ENCODE data around the gene PTPRO.

Gene PTPRO

DNA sequence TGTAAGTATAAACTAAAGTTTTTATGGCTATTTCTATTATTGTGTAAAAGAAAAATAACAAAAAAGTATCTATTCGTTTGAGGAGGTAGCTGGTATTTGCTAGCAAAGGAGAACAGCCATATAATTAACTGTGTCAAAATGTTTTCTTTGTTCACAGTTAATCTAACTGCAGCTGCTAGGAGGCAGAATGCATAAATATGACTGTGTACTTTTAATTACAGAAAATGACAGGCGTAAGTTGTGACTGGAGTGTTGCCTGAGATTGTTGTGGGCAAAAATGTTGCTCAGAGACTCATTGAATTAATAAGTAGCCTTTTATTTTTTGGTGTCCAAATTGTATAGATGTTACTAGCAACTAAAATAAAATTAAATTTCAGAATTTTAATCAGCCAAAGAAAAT lies 33.5 kb downstream of the PTPRO start:
- no peak for DNase-seq

DNA sequence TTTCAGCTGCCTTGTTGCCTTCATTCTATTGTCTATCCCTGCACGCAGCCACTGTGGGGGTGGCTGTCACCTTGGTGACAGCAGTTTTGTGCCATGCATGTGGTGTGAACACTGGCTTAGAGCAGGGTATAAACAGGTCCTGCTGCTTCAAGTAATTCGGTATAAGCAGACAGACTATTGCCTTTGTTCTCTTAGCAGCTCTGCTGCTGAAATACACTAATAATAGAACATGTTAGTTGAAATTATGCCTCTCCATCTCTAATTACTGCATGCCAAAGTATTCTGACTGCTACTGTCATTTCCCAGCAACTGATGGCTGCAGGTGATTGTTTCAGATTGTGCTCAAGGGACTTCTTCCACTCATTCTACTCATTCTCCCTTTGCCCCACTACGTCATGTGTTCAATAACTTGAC lies 34.6 kb downstream of the PTPRO start:
- DNase-seq, result peak; percentile 77

DNA sequence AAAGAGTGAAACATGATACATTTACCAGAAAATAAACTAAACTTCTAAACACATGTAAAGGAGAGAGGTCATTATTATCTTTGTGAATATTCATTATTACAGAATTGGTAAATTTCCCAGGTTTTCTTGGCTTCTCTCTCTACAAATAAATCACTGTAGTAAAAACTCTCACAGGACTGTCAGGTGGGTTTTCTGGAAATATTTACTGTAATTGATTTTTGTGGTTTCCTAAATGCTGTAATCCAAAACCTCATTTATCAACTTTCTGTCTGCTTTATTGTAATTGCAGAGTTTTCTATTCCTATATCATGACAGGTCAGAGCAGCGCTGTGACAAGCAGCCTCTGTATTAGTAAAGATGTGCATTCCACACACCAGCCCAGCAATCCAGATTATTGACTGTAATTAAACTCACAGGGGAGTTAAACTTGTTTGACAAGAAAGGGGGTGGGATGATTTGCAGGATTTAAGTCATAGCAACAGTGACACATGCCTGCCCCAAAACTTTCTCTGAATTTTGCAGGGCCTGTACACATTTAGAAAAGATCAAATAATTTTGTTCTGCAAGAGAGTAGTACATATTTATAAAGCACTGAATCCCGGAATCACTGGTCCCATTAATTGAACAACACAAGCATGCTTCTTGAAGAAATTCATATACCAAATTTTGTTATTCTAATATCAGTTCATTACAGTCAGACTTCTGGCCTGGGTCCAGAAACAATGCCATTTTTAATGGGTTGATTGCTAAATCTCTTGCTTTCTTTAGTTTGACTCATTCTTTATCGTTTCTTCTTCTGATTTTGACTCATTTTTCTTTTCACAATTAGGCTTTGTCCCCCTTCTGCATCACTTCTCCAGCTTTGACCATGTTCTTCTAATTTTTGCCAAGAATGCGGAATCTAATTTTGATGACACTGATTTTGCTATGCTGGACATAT lies 42.2 kb downstream of the PTPRO start:
- DNase-seq, result no peak

DNA sequence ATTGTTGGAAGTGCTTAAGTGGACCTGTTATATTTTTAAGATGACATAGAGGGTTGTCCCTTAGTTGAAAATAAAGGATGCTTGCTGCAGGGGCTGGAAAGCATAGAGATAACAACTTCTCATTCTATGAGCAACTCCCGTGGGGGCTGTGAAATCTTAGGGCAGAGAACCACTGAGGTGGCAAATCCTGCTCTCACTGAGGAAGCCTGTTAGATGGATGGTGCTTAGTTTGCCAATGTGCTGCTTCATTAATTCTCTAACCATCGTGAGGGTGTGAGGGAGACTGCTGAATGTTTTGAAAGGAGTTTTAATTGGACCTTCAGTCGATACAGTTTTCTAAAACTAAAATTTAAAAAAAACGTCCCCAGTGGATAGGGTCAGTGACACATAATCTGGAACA lies 46.5 kb downstream of the PTPRO start:
- no peak for DNase-seq

DNA sequence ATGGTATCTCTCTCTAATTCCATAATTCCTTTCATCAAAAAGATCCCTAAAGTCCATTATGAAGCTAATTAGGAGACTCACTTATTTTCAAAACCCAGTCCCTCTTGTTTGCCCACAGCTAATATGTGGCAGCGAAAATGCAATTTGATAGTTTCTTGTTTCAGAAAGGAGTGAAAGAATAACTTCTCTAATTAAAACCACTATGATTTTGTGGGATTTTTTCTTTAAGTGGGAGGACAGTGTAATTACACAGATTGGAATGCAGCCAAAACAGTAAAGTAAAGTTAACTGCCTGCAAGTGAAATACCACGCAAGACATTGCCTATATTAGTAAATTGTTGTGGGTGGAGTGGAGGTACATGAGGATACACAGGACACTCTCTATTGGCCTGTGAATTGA lies 50.0 kb downstream of the PTPRO start:
- DNase-seq, result no peak

DNA sequence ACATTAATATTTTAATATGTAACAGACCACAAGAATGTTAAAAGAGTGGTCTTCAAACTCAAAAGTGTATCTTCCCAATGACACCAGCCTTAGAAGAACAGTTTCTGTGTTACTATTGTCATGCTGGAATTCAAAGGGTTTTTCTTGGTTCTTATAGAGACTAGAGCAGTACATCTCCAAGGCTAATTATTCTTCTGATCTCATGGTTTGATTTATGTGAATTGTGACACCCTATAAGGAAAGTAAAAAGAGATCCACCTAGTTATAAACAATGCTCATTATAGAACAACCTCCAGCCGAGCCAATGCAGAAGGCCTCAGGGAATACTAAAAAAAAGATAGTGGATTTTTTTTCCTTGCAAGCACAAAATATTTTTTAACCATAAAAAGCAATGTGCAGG lies 65.5 kb downstream of the PTPRO start:
- DNase-seq, result no peak

DNA sequence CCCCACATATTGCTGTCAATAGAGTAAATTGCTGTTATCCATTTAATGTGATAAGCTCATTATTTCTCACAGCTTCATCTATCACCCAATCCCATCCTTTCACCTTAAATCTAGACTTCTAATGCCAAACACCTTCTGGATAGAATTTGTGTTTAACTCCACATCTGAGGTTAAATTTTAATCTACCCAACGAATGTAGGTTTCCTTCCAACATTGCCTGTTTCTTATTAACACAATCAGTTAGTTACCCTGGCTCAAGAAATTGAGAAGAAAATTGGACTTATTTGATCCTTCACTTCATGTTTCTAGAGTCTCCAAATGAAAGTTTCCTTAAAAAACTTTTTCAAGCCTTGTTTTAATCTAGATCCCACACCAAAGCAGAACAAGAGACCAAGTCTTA lies 67.3 kb downstream of the PTPRO start:
- no peak for DNase-seq

DNA sequence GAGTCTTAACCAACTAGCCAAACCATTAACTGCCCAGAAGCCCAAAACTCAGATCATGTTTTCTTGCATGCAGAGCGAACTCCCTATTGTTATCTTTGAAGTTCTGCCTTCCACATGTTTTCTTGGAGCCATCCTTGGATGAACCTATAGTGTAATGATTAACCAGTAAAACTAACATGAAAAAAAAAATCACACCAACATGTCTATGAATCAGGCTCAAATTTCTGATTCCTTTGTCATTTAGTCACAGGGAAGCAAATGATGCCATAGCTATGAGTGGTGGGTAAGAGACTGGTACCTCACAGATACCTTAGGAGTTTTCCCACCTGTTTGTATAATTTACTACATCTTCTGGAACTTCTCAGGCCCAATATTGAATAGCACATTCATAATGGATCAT lies 70.7 kb downstream of the PTPRO start:
- DNase-seq, result no peak

DNA sequence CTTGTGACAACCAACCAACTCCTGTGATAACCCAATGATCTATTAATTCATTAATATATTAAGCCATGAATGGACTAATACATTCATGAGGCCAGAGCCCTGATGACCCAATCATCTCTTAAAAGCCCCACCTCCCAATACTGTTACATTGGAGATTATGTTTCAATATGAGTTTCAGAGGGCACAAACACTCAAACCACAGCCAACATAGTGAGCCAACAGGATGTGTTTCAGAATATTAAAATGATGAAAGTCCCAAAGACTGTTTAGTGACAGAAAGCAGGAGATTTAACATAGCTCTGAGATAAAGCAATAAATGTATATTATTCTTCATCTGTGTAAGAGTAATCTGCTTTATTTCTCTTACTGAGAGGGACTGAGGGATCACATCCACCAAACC lies 71.7 kb downstream of the PTPRO start:
- no peak for DNase-seq

DNA sequence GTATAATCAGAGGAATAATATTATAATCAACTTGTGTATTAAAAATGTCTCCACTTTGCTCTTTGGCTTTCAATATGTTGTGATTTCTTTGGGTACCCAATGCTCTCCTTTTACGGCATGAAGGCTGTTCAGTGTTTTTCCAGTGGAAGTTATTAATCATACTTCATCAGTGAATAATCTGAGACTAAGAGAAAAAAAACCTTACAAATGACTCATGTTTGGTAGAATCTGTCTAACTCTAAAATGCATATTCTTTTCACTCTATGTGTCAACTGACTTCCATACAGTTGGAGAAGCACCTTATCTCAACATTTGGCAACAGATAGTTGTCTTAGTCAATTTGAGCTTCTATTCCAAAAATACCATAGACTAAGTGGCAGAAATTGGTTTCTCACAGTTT lies 82.2 kb downstream of the PTPRO start:
- no peak for DNase-seq

DNA sequence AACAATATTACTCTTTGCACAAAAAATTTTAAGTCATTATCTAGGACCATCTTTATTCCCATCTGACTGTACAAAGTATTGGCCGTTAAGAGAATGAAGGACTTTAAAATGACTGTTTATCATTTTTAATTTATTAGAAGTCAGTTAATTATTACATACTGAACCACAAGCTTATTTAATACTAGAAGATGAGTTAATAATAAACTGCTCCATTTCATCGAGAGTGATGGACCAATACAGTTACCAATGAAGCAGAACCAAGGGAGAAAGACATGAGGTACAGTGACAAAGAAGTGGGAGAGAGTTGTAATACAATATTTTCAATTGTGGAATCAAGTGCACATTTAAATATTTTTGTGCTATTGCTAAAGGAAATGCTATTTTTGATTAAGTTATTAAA lies 83.3 kb downstream of the PTPRO start:
- no peak for DNase-seq

DNA sequence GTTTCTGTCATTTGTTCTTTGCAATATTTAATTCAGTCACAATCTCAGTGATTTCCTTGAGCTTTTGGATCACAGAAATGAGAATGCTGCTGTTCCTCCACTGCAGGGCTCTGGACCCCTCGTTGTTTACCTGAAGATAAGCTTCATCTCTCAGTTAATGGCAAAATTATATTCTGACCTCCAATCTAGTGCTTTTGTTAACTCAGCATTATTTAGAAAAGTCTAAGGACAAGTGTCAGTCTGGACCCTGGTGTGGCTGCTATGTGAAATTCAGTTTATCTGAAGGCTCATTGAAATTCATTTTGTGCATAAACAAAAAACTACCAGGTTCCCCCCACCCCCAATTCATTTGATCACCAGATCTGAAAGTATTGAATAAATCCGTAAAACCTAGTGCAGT lies 84.7 kb downstream of the PTPRO start:
- no peak for DNase-seq

DNA sequence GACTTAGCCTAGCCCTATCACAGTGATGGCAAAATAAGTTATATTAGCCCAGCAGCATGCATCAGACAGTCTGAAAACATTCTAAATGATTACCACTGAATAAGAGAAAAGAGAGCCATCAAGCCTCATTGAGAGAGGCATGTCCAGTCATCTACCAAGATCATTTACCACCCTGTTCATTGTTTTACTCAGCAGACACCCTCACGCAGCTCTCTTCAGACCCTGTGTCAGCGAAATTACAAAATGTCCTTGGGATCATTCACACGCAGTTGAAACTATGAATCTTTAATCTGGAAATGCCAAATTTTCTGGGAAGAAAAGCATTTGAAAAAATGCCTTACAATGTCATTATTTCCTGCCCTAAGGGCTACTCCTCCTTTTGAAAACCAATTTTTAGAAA lies 89.5 kb downstream of the PTPRO start:
- DNase-seq, result no peak

DNA sequence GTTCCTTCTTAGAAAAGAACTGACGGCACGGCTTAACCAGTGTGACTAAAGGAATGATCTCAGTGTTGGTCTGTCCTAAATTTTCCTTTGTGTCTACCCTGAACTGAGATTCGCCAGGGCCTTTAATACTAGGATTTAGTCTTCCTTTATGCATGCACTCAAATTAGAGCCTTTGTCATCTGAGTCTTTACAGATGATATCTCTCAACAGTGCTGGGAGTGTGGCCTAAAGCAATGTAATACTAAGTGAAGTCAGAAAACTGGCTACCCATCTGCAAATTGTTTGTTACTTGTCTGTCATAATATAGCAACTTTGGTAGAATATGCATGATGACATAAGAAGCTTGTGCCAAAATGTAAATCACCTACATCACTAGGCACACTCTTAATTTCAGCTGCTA lies 95.4 kb downstream of the PTPRO start:
- DNase-seq, result no peak

DNA sequence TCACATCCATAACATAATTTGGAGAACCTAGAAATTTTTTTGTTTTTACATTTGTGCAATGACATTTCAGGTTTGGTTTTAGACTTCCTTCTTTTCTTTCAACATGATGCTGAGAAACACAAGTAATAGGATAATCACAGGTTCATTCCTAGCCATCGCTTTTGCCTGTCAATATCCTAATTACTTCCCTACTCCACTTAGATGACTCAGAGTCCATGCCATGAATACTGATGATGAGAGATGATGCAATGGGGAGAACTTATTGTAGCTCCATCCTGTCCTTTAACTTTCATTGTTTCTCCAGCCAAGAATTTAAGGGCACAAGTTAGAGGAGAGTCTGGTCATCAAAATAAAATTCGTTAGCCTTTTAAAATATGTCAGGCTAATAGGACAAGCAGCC lies 101.3 kb downstream of the PTPRO start:
- DNase-seq, result no peak

DNA sequence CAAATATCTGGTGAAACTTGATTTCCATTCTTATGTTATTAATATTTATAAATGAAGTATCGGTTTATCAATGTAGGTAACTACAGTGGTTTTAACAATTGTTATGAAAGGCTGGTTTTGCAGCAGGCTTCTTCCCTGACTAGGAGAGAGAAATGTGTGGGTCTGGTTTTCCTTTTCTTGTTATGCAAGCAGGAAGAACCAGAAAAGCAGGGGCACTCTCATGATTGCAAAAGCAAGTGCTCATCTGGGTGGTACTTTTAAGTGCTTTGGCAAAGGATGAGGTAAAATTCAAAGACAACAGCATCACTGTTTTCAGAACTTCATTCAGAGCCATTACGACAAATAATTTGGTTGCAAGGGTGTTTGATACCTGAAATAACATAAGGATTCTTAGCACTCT lies 105.6 kb downstream of the PTPRO start:
- no peak for DNase-seq

DNA sequence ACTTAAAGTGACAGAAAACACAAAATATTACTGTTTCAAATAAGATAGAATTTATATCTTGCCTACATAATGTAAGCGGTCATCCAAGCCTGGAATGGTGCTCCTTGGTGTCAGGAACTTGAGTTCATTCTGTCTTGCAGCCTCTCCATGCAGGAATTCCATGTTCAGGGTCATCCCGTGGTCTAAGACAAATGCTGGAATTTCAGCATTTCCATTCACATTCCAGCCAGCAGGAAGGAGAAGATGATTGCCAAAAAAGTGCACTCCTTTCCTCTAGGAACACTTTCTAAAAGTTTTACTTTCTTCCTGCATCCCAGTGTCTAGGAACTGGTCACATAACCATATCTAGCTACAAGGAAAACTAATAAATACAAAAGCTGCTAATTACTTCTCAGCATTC lies 106.3 kb downstream of the PTPRO start:
- DNase-seq, result no peak

DNA sequence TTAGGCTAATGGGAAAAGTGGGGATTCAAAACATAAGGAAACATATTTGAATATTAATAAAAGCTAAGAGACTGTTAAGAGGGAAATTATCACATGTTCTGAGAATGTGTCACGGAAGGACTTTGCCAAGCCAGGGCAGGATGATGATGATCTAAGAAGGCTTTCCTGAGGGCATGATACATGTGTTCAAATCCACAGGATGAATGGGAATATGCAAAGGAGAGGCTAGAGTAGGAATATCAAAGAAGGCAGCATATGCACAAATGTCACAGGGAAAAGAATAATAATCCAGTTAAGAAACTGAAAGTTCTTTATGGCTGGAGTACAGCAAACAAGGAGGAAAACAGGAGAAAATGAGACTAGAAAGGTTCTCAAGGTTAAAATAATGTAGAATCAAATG lies 107.0 kb downstream of the PTPRO start:
- DNase-seq, result no peak

DNA sequence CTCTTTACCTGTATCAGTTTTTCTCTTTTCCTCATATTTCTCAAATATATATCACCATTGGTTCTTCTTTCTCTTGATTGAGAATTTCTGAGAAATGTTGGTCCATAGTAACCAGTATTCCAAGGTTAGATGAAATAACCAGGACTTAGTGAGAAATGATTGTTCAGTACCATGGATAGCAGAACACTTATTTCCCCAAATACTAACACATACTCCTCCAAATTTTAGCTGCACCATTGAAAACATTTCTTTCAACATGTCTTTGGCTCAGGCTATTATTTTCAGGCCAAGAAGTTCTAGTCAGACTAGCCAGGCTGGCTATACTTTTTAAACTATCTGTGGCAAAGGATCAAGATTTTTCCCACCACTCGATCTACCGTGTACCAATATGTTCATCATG lies 113.3 kb downstream of the PTPRO start:
- DNase-seq, result no peak

DNA sequence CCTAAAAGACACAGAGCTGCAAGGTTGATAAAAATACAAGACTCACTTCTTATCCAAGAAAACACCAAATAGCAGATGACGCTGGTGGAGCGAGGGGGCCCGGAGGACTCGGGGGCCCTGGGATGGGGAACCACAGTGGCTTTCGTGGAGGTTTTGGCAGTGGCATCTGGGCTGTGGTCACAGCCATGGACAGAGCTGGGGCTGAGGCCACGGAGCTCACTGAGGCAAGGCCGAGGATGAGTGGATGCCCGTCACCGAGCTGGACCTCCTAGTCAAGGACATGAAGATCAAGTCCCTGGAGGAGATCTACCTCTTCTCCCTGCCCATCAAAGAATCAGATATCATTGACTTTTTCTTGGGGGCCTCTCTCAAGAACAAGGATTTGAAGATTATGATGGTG lies 117.2 kb downstream of the PTPRO start:
- no peak for DNase-seq

DNA sequence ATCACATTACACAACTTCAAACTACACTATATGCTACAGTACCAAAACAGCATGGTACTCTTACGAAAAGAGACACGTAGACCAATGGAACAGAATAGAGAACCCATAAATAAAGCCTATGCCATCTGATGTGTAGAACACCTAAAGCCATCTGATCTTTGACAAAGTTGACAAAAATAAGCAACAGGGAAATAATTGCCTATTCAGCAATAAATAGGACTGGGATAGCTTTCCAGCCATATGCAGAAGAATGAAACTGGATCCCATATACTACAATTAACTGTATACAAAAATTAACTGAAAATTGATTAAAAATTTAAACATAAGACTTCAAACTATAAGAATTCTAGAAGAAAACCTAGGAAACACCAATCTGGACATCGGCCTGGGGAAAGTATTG lies 120.7 kb downstream of the PTPRO start:
- no peak for DNase-seq

DNA sequence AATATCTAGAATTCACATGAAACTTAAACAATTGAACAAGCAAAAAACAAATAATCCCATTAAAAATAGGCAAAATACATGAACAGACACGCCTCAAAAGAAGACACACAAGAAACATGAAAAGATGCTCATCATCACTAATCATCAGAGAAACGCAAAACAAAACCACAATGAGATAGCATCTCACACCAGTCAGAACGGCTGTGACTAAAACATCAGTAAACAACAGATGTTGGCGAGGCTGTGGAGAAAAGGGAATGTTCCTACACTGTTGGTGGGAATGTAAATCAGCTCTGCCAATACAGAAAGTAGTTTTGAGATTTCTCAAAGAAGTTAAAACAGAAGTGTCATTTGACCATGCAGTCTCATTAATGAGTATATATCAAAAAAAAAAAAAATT lies 121.3 kb downstream of the PTPRO start:
- DNase-seq, result no peak

DNA sequence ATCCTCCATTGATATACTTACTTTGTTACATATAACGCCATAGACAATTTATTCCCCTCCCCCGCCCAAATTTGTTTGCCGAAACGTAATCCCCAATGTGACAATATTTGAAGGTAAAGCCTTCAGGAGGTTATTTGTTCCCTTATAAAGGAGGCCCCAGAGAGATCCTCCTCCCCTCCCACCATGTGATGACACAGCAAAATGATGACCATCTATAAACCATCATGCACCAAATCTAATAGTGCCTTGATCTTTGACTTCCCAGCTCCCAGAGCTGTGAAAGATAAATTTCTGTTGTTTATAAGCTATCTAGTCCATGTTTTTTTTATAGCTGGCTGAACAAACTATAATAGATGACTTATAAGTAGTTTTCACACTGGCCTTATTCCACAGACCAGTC lies 122.2 kb downstream of the PTPRO start:
- DNase-seq, result no peak

DNA sequence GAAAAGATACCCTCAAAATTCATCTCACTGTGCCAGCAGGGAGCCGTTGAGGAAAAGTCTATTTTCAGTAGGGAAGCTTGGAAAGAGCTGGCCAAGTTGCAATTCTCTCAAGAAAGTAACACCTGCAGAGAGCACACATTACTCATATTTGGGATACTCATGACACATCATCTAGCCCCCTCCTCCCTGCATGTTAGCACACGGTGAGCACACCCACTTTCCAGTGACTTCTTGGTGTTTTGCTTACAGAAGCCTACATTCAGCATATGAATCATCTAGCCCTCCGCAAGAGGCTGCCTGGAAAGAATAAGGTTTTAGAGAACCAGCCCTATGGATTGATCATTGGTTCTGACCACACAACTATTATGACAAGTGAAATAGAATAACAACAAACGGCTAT lies 124.5 kb downstream of the PTPRO start:
- no peak for DNase-seq

DNA sequence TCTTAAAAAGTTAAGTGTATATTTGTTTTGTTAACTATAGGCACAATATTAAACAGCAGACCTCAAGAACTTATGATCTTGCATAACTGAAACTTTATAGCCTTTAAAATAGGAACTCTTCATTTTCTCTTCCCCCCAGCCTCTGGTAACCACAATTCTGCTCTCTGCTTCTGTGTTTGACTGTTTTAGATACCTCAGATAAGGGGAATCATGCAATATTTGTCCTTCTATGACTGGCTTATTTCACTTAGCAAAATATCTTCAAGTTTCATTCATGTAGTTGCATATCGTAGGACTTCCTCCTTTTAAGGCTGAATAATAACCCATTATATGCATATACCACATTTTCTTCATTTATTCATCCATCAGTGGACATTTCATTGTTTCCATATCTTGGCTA lies 131.3 kb downstream of the PTPRO start:
- DNase-seq, result no peak

Data from NCI-H2107 (cell line).